Astrocyte (in vitro differentiated cells and primary cell): ENCODE measurements around the gene SFT2D2. TPM values are rescaled to one million over a fixed set of nuclear protein-coding genes. Genes with fewer than 3 reads are reported as not detected.
"Not testable (repeated sequence)": the region's sequence is repeated elsewhere in the genome, so short reads cannot be mapped to it uniquely, and the experiment has no call there.

Source experiments
- DNase-seq: peaks from one replicate; pipeline ENCODE4 v3.0.0-alpha.2; 2010; ENCODE audit warnings: low read depth
- FAIRE-seq: peaks from 2 replicates; lab custom pipeline; 2011; peaks lifted over from hg19 to GRCh38; lab: Jason Lieb, UNC
- H2AFZ ChIP-seq: 2 replicates; pipeline ENCODE4 v1.6.0; 2012; ENCODE audit warnings: low read depth, low read length, inconsistent platforms
- H3K27ac ChIP-seq: 2 replicates; pipeline ENCODE4 v1.5.1; 2011; ENCODE audit warnings: low read depth, low read length, inconsistent platforms
- H3K27me3 ChIP-seq: 2 replicates; pipeline ENCODE4 v1.6.0; 2011; ENCODE audit warnings: low read length, inconsistent platforms; ENCODE audit not compliant: insufficient read depth
- H3K36me3 ChIP-seq: 2 replicates; pipeline ENCODE4 v1.5.1; 2011; ENCODE audit warnings: low read length, inconsistent platforms; ENCODE audit not compliant: insufficient read depth
- H3K4me1 ChIP-seq: 2 replicates; pipeline ENCODE4 v1.5.1; 2011; ENCODE audit warnings: low read length, inconsistent platforms; ENCODE audit not compliant: insufficient read depth
- H3K4me2 ChIP-seq: 2 replicates; pipeline ENCODE4 v1.6.0; 2012; ENCODE audit warnings: low read length, inconsistent platforms
- H3K4me3 ChIP-seq: 2 replicates; pipeline ENCODE4 v1.5.1; 2011; ENCODE audit warnings: low read depth, mild to moderate bottlenecking, low read length, inconsistent platforms; ENCODE audit not compliant: insufficient read depth
- H3K79me2 ChIP-seq: 2 replicates; pipeline ENCODE4 v1.6.0; 2012; ENCODE audit warnings: mild to moderate bottlenecking, low read length, inconsistent platforms; ENCODE audit not compliant: insufficient read depth
- H3K9ac ChIP-seq: 2 replicates; pipeline ENCODE4 v1.6.0; 2012; ENCODE audit warnings: mild to moderate bottlenecking, low read length, inconsistent platforms
- H3K9me3 ChIP-seq: 2 replicates; pipeline ENCODE4 v1.5.1; 2012; ENCODE audit warnings: low read depth, mild to moderate bottlenecking, low read length, inconsistent platforms; ENCODE audit not compliant: insufficient read depth
- H4K20me1 ChIP-seq: 2 replicates; pipeline ENCODE4 v1.6.0; 2012; ENCODE audit warnings: low read length, inconsistent platforms; ENCODE audit not compliant: insufficient read depth
- H3K27ac Mint-ChIP-seq: one replicate; pipeline ENCODE4 v1.8.0; 2021; ENCODE audit warnings: mild to moderate bottlenecking, mixed read lengths; ENCODE audit not compliant: unreplicated experiment
- H3K27me3 Mint-ChIP-seq: one replicate; pipeline ENCODE4 v1.8.0; 2021; ENCODE audit warnings: low read depth, mixed read lengths; ENCODE audit not compliant: unreplicated experiment
- H3K36me3 Mint-ChIP-seq: one replicate; pipeline ENCODE4 v1.8.0; 2021; ENCODE audit warnings: low read depth, mixed read lengths; ENCODE audit not compliant: unreplicated experiment
- H3K4me1 Mint-ChIP-seq: one replicate; pipeline ENCODE4 v1.8.0; 2021; ENCODE audit warnings: low read depth, mixed read lengths; ENCODE audit not compliant: unreplicated experiment
- H3K4me3 Mint-ChIP-seq: one replicate; pipeline ENCODE4 v1.8.0; 2021; ENCODE audit warnings: mild to moderate bottlenecking, moderate library complexity, mixed read lengths; ENCODE audit not compliant: unreplicated experiment
- H3K9me3 Mint-ChIP-seq: one replicate; pipeline ENCODE4 v1.8.0; 2021; ENCODE audit warnings: mild to moderate bottlenecking, mixed read lengths; ENCODE audit not compliant: unreplicated experiment
- EZH2 ChIP-seq: IDR thresholded peaks from 2 replicates; pipeline ENCODE4 v1.6.1; 2012; ENCODE audit warnings: mild to moderate bottlenecking, low read length, inconsistent platforms; ENCODE audit not compliant: insufficient read depth
- total RNA-seq: library from RNA; stranded (reverse); gene quantifications from 2 replicates; pipeline ENCODE4 v1.2.1, GENCODE V29; 2021
- TF ChIP-seq, protein P1 (sequence below): IDR thresholded peaks from 2 replicates; pipeline ENCODE4 v1.5.1; 2011; ENCODE audit warnings: low read depth, mild to moderate bottlenecking, inconsistent platforms, low read length, moderate library complexity; ENCODE audit not compliant: insufficient read depth

Gene SFT2D2
- total RNA-seq, 1 donor from 2014 or later = 73.4 TPM

DNA sequence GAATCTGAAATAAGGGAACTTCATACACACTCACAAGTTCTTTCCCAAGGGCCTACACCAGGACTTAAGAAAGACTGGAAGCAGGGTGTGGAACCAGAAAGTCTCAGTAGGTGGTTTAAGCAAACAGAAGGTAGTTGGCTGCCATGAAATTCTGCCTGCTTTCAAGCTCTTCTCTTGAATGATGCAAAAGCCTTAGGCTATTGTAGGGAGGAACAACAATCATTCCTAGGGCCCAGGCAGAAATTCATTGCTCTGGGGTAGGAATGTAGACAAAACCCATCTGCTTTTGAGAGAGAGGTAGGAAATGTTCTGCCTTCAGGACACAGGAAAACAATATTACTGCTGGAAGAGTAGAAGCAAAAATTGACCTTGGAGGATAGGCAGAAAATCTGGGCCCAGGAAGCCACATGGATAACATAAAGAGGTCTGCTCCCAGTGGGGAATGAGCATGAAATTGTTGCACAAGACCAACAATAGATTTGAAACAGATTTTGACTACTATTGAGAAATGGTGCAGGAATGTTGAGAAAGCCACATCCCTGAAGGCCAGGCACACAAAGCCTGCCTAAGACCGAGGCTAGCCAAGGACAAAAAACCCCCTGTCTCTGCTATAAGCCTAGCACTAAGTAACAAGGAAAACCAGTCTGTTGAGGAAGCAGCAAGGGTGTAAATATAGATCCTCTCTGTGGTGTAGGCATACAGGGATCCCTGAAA is 22.7 kb upstream of the SFT2D2 start:
- TF ChIP-seq EZH2 = no peak
- TF ChIP-seq, protein P1, sequence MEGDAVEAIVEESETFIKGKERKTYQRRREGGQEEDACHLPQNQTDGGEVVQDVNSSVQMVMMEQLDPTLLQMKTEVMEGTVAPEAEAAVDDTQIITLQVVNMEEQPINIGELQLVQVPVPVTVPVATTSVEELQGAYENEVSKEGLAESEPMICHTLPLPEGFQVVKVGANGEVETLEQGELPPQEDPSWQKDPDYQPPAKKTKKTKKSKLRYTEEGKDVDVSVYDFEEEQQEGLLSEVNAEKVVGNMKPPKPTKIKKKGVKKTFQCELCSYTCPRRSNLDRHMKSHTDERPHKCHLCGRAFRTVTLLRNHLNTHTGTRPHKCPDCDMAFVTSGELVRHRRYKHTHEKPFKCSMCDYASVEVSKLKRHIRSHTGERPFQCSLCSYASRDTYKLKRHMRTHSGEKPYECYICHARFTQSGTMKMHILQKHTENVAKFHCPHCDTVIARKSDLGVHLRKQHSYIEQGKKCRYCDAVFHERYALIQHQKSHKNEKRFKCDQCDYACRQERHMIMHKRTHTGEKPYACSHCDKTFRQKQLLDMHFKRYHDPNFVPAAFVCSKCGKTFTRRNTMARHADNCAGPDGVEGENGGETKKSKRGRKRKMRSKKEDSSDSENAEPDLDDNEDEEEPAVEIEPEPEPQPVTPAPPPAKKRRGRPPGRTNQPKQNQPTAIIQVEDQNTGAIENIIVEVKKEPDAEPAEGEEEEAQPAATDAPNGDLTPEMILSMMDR = no peak
- Mint-ChIP-seq H3K27me3 (no peaks in the 10 kb centered on the region), H3K9me3 (peaks cover 6% of the 10 kb centered on the region), H3K27ac (peak overlapping the region; percentile 89), H3K36me3 (peaks cover 5% of the 10 kb centered on the region), H3K4me3 (no peak overlapping the region), H3K4me1 (peaks cover 11% of the 10 kb centered on the region)
- DNase-seq = peak; percentile 58
- H3K4me2 ChIP-seq = peak overlapping the region; percentile 9
- H4K20me1 ChIP-seq = no peaks in the 10 kb centered on the region
- H3K36me3 ChIP-seq = peaks cover 7% of the 10 kb centered on the region
- H3K9me3 ChIP-seq = no peaks in the 10 kb centered on the region
- H3K4me1 ChIP-seq = peaks cover 5% of the 10 kb centered on the region
- H2AFZ ChIP-seq = no peak overlapping the region
- H3K27me3 ChIP-seq = no peaks in the 10 kb centered on the region
- no peak overlapping the region for H3K9ac ChIP-seq
- H3K79me2 ChIP-seq = no peaks in the 10 kb centered on the region
- FAIRE-seq = peak; percentile 80
- H3K27ac ChIP-seq = peak overlapping the region; percentile 30
- H3K4me3 ChIP-seq = no peak overlapping the region

DNA sequence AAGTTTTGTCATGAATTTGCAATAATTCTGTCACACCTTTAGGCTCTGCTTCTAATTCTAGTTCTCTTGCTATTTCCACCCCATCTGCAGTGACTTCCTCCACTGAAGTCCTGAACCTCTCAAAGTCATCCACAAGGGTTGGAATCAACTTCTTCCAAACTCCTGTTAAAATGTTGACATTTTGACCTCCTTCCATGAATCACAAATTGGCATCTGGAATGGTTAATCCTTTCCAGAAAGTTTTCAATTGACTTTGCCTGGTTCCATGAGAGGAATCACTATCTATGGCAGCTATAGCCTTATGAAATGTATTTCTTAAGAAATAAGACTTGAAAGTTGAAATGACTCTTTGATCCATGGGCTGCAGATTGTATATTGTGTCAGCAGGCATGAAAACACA is 19.7 kb upstream of the SFT2D2 start:
- H3K36me3 Mint-ChIP-seq = peaks cover 9% of the 10 kb centered on the region
- DNase-seq = no peak
- no peaks in the 10 kb centered on the region for H4K20me1 ChIP-seq
- no peaks in the 10 kb centered on the region for H3K27me3 ChIP-seq
- H3K36me3 ChIP-seq = no peaks in the 10 kb centered on the region
- H3K4me1 ChIP-seq = peaks cover 5% of the 10 kb centered on the region
- no peak overlapping the region for H3K4me2 ChIP-seq
- H2AFZ ChIP-seq = no peak overlapping the region
- no peak overlapping the region for H3K27ac Mint-ChIP-seq
- H3K4me1 Mint-ChIP-seq = peaks cover 11% of the 10 kb centered on the region
- TF ChIP-seq, protein P1 = no peak
- no peak for TF ChIP-seq EZH2
- H3K27ac ChIP-seq = no peak overlapping the region
- H3K27me3 Mint-ChIP-seq = no peaks in the 10 kb centered on the region
- no peak for FAIRE-seq
- no peaks in the 10 kb centered on the region for H3K79me2 ChIP-seq
- no peak overlapping the region for H3K9ac ChIP-seq
- H3K9me3 ChIP-seq = no peaks in the 10 kb centered on the region
- no peak overlapping the region for H3K4me3 Mint-ChIP-seq
- peaks cover 16% of the 10 kb centered on the region for H3K9me3 Mint-ChIP-seq
- H3K4me3 ChIP-seq = no peak overlapping the region

DNA sequence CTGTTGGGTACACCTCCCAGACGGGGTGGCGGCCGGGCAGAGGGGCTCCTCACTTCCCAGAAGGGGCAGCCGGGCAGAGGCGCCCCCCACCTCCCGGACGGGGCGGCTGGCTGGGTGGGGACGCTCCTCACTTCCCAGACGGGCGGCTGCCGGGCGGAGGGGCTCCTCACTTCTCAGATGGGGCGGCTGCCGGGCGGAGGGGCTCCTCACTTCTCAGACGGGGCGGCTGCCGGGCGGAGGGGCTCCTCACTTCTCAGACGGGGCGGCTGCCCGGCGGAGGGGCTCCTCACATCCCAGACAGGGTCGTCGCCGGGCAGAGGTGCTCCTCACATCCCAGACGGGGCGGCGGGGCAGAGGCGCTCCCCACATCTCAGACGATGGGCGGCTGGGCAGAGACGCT is 18.1 kb upstream of the SFT2D2 start:
- not testable (repeated sequence) for H2AFZ ChIP-seq, H4K20me1 ChIP-seq, H3K27me3 ChIP-seq, H3K4me3 Mint-ChIP-seq, H3K4me2 ChIP-seq, H3K27ac Mint-ChIP-seq, H3K4me1 ChIP-seq, H3K9me3 ChIP-seq, DNase-seq, H3K9ac ChIP-seq, FAIRE-seq, H3K36me3 ChIP-seq, H3K27ac ChIP-seq, H3K27me3 Mint-ChIP-seq, H3K4me3 ChIP-seq, H3K79me2 ChIP-seq, H3K36me3 Mint-ChIP-seq
- peaks cover 17% of the 10 kb centered on the region for H3K9me3 Mint-ChIP-seq
- H3K4me1 Mint-ChIP-seq = peaks cover 11% of the 10 kb centered on the region
